ENCODE results near the gene ATP6V1C2.

The ATP6V1C2 gene

GRCh38 chr2:10788855-10789254 is 67.4 kb downstream of the ATP6V1C2 start:
- TF ChIP-seq CTCF (conservative IDR thresholded peaks at IDR 0.05; ENCODE audit: low read depth, low read length): no peak
- no peak for DNase-seq (ENCODE audit: low read depth)
- H3K4me3 ChIP-seq (ENCODE audit: low read depth, low read length): no peak overlapping the region

- H3K4me3 ChIP-seq (ENCODE audit: low read depth, low read length): no peak overlapping the region
- DNase-seq (ENCODE audit: low read depth): no peak
- TF ChIP-seq CTCF (conservative IDR thresholded peaks at IDR 0.05; ENCODE audit: low read depth, low read length): no peak
Measured at GRCh38 chr2:10790228-10790973, 69.0 kb downstream of the ATP6V1C2 start.

GRCh38 chr2:10792001-10792634 is 70.7 kb downstream of the ATP6V1C2 start:
- H3K4me3 ChIP-seq (ENCODE audit: low read depth, low read length): no peak overlapping the region
- no peak for DNase-seq (ENCODE audit: low read depth)
- no peak for TF ChIP-seq CTCF (conservative IDR thresholded peaks at IDR 0.05; ENCODE audit: low read depth, low read length)

GRCh38 chr2:10792660-10793400 is 71.4 kb downstream of the ATP6V1C2 start:
- no peak overlapping the region for H3K4me3 ChIP-seq (ENCODE audit: low read depth, low read length)
- TF ChIP-seq CTCF (conservative IDR thresholded peaks at IDR 0.05; ENCODE audit: low read depth, low read length): no peak
- DNase-seq (ENCODE audit: low read depth): no peak

GRCh38 chr2:10793816-10794215 is 72.4 kb downstream of the ATP6V1C2 start:
- no peak for DNase-seq (ENCODE audit: low read depth)
- TF ChIP-seq CTCF (conservative IDR thresholded peaks at IDR 0.05; ENCODE audit: low read depth, low read length): no peak
- no peak overlapping the region for H3K4me3 ChIP-seq (ENCODE audit: low read depth, low read length)

GRCh38 chr2:10794876-10795275 is 73.4 kb downstream of the ATP6V1C2 start:
- no peak for DNase-seq (ENCODE audit: low read depth)
- TF ChIP-seq CTCF (conservative IDR thresholded peaks at IDR 0.05; ENCODE audit: low read depth, low read length): no peak
- no peak overlapping the region for H3K4me3 ChIP-seq (ENCODE audit: low read depth, low read length)

Data from choroid plexus epithelial cell (primary cell).